Measurements from ENCODE around the gene LSAMP.
A peak's percentile ranks its signal among the peaks of the same experiment; 100 is the strongest.
"Not testable (repeated sequence)": the region's sequence is repeated elsewhere in the genome, so short reads cannot be mapped to it uniquely, and the experiment has no call there.

LSAMP gene

GRCh38 chr3:115891006-115891636 is 554.2 kb downstream of the LSAMP start:
- DNase-seq (ENCODE audit: low spot score), result no peak

- no peak for DNase-seq (ENCODE audit: low spot score)
These were observed 554.7 kb downstream of the LSAMP start for GRCh38 chr3:115890579-115890978.

GRCh38 chr3:115885621-115886020 is 559.7 kb downstream of the LSAMP start:
- no peak for DNase-seq (ENCODE audit: low spot score)

GRCh38 chr3:115877615-115877899 is 567.7 kb downstream of the LSAMP start:
- peak; percentile 41 for DNase-seq (ENCODE audit: low spot score)

- peak; percentile 45 for DNase-seq (ENCODE audit: low spot score)
These were observed 568.2 kb downstream of the LSAMP start for GRCh38 chr3:115876876-115877614.

- no peak for DNase-seq (ENCODE audit: low spot score)
These were observed 569.8 kb downstream of the LSAMP start for GRCh38 chr3:115875460-115875859.

- DNase-seq (ENCODE audit: low spot score), result no peak
These were observed 573.6 kb downstream of the LSAMP start for GRCh38 chr3:115871735-115872134.

- DNase-seq (ENCODE audit: low spot score), result no peak
These were observed 580.4 kb downstream of the LSAMP start for GRCh38 chr3:115864911-115865310.

- peak; percentile 27 for DNase-seq (ENCODE audit: low spot score)
These were observed 582.4 kb downstream of the LSAMP start for GRCh38 chr3:115862849-115863248.

- no peak for DNase-seq (ENCODE audit: low spot score)
These were observed 583.2 kb downstream of the LSAMP start for GRCh38 chr3:115862099-115862498.

- DNase-seq (ENCODE audit: low spot score), result no peak
These were observed 584.0 kb downstream of the LSAMP start for GRCh38 chr3:115861166-115861733.

- DNase-seq (ENCODE audit: low spot score), result no peak
These were observed 584.5 kb downstream of the LSAMP start for GRCh38 chr3:115860766-115861165.

- DNase-seq (ENCODE audit: low spot score), result no peak
These were observed 586.1 kb downstream of the LSAMP start for GRCh38 chr3:115859002-115859807.

- peak; percentile 76 for DNase-seq (ENCODE audit: low spot score)
These were observed 587.7 kb downstream of the LSAMP start for GRCh38 chr3:115857518-115858136.

GRCh38 chr3:115855911-115856310 is 589.4 kb downstream of the LSAMP start:
- no peak for DNase-seq (ENCODE audit: low spot score)

- no peak for DNase-seq (ENCODE audit: low spot score)
These were observed 592.2 kb downstream of the LSAMP start for GRCh38 chr3:115853104-115853503.

- DNase-seq (ENCODE audit: low spot score), result no peak
These were observed 593.0 kb downstream of the LSAMP start for GRCh38 chr3:115852278-115852677.

GRCh38 chr3:115851571-115851970 is 593.7 kb downstream of the LSAMP start:
- no peak for DNase-seq (ENCODE audit: low spot score)

- DNase-seq (ENCODE audit: low spot score), result no peak
These were observed 596.6 kb downstream of the LSAMP start for GRCh38 chr3:115848641-115849040.

GRCh38 chr3:115845986-115846385 is 599.3 kb downstream of the LSAMP start:
- DNase-seq (ENCODE audit: low spot score), result no peak

GRCh38 chr3:115844729-115845128 is 600.6 kb downstream of the LSAMP start:
- not testable (repeated sequence) for DNase-seq (ENCODE audit: low spot score)

GRCh38 chr3:115843206-115843605 is 602.1 kb downstream of the LSAMP start:
- DNase-seq (ENCODE audit: low spot score), result no peak
